Mesothelial cell of epicardium (in vitro differentiated cells): ENCODE results near the gene MAP3K15. TPM values are rescaled to one million over a fixed set of nuclear protein-coding genes. Genes with fewer than 3 reads are reported as not detected.

Experiments used
- DNase-seq, 2 experiments: peaks; one replicate each; pipeline ENCODE4 v3.0.0; 2021; ENCODE audit warnings: low spot score in 2 of 2; ENCODE audit not compliant: unreplicated experiment in 2 of 2
- H3K27ac Mint-ChIP-seq: 2 replicates; pipeline ENCODE4 v1.8.0; 2021; ENCODE audit warnings: mixed read lengths
- H3K27me3 Mint-ChIP-seq: 2 replicates; pipeline ENCODE4 v1.8.0; 2021; ENCODE audit warnings: low read depth, mixed read lengths
- H3K36me3 Mint-ChIP-seq: 2 replicates; pipeline ENCODE4 v1.8.0; 2021; ENCODE audit warnings: mixed read lengths
- H3K4me1 Mint-ChIP-seq: 2 replicates; pipeline ENCODE4 v1.8.0; 2021; ENCODE audit warnings: mixed read lengths
- H3K4me3 Mint-ChIP-seq: 2 replicates; pipeline ENCODE4 v1.8.0; 2021; ENCODE audit warnings: mild to moderate bottlenecking, moderate library complexity, mixed read lengths
- H3K9me3 Mint-ChIP-seq: 2 replicates; pipeline ENCODE4 v1.8.0; 2021; ENCODE audit warnings: mixed read lengths
- CTCF ChIP-seq: fragments of 200-600 bp; sonication (generic); IDR thresholded peaks from one replicate; pipeline ENCODE4 v1.5.0; 2021; ENCODE audit warnings: antibody characterized with exemption; ENCODE audit not compliant: unreplicated experiment
- total RNA-seq: library from RNA; stranded (reverse); gene quantifications from 3 replicates; pipeline ENCODE4 v1.2.1, GENCODE V29; 2021

The MAP3K15 gene
- total RNA-seq, 1 donor from 2014 or later: 1.4 TPM

- Mint-ChIP-seq H3K27ac (no peak overlapping the region), H3K27me3 (no peaks in the 10 kb centered on the region), H3K4me3 (no peak overlapping the region), H3K4me1 (no peaks in the 10 kb centered on the region), H3K9me3 (peaks cover 32% of the 10 kb centered on the region), H3K36me3 (peaks cover 5% of the 10 kb centered on the region)
- no peak for DNase-seq
- no peak for TF ChIP-seq CTCF
Measured at GRCh38 chrX:19332983-19333382, 182.3 kb downstream of the MAP3K15 start.

GRCh38 chrX:19331831-19332230 is 183.5 kb downstream of the MAP3K15 start:
- H3K36me3 Mint-ChIP-seq: peaks cover 5% of the 10 kb centered on the region
- no peak overlapping the region for H3K27ac Mint-ChIP-seq
- H3K4me3 Mint-ChIP-seq: no peak overlapping the region
- no peak for TF ChIP-seq CTCF
- DNase-seq: no peak
- H3K4me1 Mint-ChIP-seq: no peaks in the 10 kb centered on the region
- H3K9me3 Mint-ChIP-seq: peaks cover 28% of the 10 kb centered on the region
- no peaks in the 10 kb centered on the region for H3K27me3 Mint-ChIP-seq

GRCh38 chrX:19326567-19326966 is 188.7 kb downstream of the MAP3K15 start:
- Mint-ChIP-seq H3K4me1 (no peaks in the 10 kb centered on the region), H3K9me3 (peaks cover 23% of the 10 kb centered on the region), H3K27ac (no peak overlapping the region), H3K27me3 (peaks cover 1% of the 10 kb centered on the region), H3K4me3 (no peak overlapping the region), H3K36me3 (no peaks in the 10 kb centered on the region)
- no peak for TF ChIP-seq CTCF
- DNase-seq: no peak

Other genes with a start within 250 kb of the MAP3K15 start
- gene PDHA1, start 171.6 kb downstream of the MAP3K15 start, total RNA-seq: 149 to 156 TPM (median 155 TPM) in 3 replicates